NCI-H1930 (cell line): ENCODE results near the gene EVC2.

Experiments
- DNase-seq, 2 experiments: peaks; one replicate each; lab custom pipeline; 2025; lab: John Stamatoyannopoulos, UW

The EVC2 gene

DNA sequence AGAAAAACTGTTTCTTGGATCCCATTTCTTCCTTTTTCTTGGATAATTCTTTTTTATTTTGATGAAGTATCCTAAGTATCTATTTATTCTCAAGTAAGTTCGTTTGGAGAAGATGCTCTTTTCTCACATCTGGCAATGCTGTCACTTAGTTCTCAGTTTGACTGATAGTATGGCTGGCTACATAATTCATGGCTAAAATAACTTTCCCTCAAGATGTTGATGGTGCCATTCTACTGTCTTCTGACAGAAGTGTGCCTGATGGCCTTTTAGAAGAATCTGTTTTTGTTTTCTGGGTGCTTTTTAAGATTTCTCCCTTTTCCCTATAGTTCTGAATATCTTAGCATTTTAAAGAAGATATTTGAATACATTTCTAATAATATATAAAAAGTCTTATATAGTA, 41.6 kb downstream of the EVC2 start:
- no peak for DNase-seq

- DNase-seq: no peak
Measured at GRCh38 chr4:5664778-5665177, 43.6 kb downstream of the EVC2 start.

- DNase-seq: no peak
Measured at GRCh38 chr4:5662555-5662954, 45.8 kb downstream of the EVC2 start.

- DNase-seq: no peak
Measured at GRCh38 chr4:5661237-5661636, 47.1 kb downstream of the EVC2 start.

- DNase-seq: no peak
Measured at GRCh38 chr4:5660185-5660584, 48.2 kb downstream of the EVC2 start.

GRCh38 chr4:5658974-5659373, 49.4 kb downstream of the EVC2 start:
- DNase-seq: no peak

DNA sequence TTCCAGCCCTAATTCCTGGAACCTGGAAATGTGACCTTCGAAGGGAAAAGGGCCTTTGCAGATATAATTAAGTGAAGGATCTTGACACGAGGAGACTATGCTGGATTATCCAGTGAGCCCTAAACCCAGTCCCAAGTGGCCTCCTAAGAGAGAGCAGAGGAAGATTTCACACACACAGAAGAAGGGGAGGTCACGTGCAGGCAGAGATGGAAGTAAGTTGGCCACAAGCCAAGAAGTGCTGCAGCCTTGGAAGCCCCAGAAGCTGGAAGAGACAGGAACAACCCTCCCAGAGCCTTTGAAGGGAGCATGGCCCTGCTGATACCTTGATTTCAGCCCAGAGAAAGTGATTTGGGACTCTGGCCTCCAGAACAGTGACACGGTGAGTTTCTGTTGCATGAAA, 51.9 kb downstream of the EVC2 start:
- DNase-seq: no peak

GRCh38 chr4:5654791-5655190, 53.6 kb downstream of the EVC2 start:
- DNase-seq: no peak

DNA sequence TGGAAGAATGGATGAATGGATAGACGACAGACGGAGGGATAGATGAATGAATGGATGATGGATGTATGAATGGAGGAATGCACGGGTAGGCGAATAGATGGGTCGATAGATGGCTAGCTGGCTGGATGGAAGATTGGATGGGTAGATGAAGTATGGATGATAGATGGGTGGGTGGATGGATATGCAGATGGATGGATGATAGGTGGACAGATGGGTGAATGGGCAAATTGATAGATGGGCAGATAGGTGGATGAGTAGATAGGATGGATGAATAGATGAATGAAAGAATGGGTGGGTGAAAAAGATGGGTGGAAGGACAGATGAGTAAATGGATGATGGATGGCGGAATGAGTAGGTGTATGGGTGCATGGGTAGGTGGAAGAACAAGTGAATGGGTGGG, 57.3 kb downstream of the EVC2 start:
- no peak for DNase-seq

DNA sequence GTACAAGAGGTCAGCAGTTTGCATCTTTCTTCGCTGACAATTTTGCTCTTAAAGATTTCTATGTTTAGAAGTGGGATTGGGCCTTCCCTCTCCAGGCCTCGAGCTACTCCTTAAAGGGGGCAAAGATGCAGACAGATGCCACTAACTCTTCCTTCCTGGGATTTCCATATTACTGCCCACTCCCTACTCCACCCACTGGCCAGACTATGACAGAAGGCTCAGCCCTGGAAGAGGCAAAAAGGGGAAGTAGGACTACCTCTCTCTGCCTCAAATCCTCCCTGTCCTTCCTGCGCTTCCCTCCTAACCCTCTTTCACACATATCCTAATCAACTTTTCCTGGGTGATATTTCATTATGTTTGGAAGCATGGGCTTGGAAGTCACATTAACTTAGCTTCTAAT, 58.3 kb downstream of the EVC2 start:
- no peak for DNase-seq

GRCh38 chr4:5647351-5647750, 61.0 kb downstream of the EVC2 start:
- no peak for DNase-seq

DNA sequence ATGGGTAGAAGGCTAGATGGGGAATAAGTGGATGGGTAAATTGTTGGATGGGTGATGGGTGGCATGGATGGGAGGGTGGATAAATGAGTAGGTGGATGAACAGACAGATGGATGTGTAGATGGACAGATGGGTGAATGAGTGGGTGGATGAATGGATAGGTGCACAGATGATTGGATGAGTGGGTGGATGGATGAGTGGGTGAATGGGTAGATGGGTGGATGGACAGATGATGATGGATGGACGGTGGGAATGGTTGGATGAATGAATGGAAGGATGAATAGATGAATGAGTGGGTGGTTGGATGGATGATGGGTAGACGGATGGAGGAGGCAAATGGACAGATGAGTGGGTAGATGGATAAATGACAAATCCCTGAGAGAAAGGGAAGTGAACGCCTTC, 68.3 kb downstream of the EVC2 start:
- no peak for DNase-seq

DNA sequence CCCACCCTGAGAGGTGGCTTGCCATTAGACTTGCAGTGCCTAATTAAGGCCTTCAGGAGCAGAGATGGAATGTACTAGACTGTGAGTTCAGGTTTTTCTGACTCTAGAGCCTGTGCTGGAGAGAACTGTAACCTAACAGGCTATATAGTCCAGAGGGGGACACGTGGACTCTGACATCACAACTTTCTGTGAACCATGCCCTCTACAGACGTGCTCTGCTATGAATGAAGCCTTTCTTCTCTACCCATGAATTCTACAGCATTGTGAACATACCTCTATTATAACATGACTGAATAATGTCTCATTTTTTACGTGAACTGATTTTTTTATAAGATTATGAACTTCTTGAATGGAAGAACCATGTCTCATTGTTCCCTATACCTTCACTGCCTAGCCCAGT, 68.8 kb downstream of the EVC2 start:
- DNase-seq: no peak

GRCh38 chr4:5638976-5639375, 69.4 kb downstream of the EVC2 start:
- DNase-seq: no peak

- DNase-seq: no peak
Measured at GRCh38 chr4:5638316-5638715, 70.0 kb downstream of the EVC2 start.

DNA sequence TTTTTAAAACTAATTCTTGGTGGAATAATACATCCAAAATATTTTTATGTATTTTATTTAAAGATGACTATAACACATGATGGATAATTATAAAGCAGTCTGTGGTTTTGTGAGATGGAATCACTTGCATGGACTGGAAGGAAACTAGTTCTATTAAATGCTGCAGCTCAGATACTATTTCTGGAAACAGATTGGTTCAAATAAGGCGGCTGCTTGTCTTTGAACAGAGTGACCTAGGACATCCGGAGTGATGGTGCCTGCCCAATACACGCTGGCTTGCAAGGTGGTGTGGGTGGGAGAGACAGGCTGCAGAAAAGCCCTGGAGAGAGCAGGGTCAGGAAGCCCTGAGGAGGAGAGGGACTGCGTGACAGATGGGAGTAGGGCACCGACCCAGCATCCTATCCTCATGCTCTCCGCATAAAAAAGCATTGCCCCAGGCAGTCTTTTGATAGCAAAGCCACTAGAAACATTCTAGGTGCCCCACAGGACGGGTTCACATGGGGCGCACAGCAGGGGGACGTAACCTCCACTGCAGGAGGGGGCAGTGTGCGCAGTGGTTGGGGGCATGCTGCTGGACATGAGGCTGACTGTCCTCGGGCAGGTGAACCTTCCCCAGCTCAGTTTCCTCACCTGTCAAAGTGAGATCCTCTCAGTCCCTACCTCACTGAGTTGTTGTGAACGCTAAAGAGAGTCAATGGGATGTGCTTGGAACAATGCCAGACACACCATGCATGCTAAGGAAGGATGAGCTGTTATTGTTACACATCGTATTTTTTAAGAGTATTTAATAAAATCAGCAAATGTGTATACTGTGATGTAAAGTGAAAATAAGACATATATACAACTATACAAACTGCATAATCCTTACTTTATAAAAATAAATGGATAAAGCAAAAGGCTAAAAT, 71.3 kb downstream of the EVC2 start:
- DNase-seq: no peak

DNA sequence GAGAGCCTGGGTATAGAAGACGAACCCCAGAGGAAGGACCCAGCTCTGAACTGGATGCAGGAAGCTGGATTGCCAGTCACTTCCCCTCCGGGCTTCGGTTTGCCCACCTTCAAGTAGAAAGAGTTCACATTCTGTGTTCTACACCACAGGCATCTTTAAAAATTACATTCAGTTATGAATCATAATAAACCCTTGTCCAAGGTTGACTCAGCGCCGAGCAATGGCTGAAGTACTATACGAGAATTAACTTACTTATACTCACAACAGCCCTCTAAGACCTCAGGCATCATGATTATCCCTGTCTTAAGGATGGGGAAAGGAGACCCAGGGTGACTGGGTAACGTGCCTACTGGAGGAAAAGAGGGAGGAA, 72.5 kb downstream of the EVC2 start:
- DNase-seq: no peak

DNA sequence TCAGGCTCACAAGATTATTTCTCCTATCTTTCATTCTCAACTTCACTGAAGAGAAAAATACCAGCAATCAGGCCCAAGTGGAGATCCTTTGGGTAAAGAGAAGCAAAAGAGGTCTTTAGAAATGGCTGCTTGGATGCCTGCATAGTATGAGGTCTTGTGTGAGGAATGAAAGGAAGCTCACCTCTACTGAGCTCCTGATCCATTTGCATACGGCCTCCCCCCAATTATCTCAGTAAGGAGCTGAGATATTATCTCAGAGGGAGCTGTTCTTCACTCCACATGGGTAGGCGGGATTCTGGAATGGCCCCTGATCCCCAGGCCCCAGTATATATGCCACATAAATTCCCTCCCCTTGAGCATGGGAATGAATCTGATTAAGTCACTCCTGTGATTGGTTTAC, 75.8 kb downstream of the EVC2 start:
- DNase-seq: no peak

GRCh38 chr4:5632066-5632440, 76.3 kb downstream of the EVC2 start:
- no peak for DNase-seq

GRCh38 chr4:5631352-5632065, 76.8 kb downstream of the EVC2 start:
- no peak for DNase-seq

DNA sequence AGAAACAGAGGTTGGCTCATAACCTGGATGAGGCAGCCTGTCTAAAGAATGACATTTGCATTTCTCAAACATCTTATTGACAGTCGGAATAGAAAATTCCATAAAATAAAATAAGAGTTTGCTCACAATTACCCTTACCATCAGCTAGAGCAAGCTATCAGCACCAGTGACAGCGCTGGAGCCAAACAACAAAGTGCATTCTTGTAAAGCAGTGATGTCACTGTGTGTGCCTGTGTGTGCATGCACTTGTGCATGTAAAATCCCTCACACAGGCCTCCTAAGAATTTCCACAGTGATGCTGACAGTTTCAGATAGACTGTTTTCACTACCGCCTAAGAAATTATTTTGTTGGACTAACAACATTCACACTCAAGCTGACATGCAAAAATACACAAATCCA, 77.6 kb downstream of the EVC2 start:
- no peak for DNase-seq

DNA sequence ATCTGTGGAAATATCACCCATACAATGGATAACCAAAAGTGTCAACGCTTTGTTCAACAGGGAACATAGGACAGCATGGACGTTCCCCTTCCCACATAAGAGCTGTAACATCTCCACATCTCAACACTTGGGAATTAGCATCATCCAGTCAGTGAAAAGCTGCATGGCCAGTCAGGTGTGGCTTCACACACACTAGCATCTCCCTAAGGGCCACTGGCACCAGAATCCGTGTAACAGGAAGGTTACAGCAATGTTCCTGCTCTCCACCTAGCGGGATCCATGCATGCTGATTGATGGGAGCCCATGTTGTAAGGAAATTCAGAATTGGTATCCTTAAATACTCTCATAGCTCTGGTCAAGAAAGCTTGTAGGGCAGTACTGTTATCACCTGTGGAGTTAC, 78.8 kb downstream of the EVC2 start:
- no peak for DNase-seq

DNA sequence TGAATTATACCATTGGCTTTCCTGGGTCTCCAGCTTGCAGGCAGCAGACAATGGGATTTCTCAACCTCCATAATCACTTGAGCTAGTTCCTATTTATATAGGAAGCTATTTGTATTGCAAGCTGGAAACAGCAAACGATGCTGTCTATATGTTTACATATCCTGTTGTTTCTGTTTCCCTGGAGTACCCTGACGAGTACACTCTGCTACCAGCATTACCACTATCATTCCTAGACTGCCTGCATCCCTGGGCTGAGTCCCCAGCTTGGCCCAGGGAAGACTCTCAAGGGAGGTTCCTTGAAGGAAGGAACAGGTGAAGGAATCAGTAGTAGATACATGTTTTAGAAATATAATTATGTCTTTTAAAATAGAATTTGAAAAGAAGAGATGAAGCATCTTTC, 81.4 kb downstream of the EVC2 start:
- DNase-seq: no peak

- DNase-seq: no peak
Measured at GRCh38 chr4:5622596-5622995, 85.8 kb downstream of the EVC2 start.
